Measurements from ENCODE around the gene TH. TPM values are rescaled to one million over a fixed set of nuclear protein-coding genes. Genes with fewer than 3 reads are reported as not detected.
A peak's percentile ranks its signal among the peaks of the same experiment; 100 is the strongest.

Gene TH
- polyA plus RNA-seq, 1 of the 3 experiments (the other 2 are of a cell fraction) = not detected

DNA sequence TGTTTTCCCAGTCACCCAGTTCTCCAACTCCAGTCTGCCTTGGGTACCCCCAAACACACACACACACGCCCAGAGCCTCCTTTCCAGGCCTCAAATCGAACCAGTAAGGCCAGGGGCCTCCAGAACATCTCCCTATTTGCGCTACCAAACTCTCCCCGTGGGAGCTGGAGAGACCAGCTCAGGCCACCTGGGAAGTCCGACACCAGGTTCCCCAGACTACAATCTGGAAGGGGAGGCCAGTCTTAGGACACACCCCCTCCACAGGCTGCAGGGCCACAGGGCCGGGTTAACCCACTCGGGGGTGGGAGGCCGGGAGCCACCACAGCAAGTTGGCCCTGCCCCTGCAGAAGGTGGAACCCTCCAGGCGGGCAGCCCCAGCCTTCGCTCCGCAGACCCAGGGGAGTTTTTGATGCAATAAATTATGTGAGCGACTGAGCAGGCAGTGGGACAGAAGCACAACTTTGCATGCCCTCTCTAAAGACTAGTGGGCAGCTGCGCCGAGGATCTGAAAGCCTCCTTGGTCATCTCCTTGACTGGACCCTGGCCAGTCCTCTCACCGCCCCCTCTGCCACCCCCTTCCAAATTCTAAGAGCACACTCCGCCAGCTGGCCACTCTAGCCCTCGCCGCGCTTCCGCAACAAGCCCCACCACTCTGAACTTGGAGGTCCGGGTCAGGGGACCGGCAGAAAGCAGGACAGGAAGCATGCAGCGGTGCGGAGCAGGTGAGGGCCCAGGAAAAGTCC lies 35.2 kb downstream of the TH start:
- H3K9me3 ChIP-seq = no peaks in the 10 kb centered on the region
- CTCF ChIA-PET = interaction anchor here (0.7 to 25.3 kb wide), 6 partner anchors 13 to 254 kb away, joined by 3 to 1098 read pairs (median 3); no protein-coding TSS in a partner anchor
- WGBS (ENCODE audit: low lambda C conversion rate) = 83% methylated on average over 12 of the region's 24 CpGs
- H3K79me2 ChIP-seq (ENCODE audit: insufficient read depth) = no peaks in the 10 kb centered on the region
- TF ChIP-seq, protein P1, sequence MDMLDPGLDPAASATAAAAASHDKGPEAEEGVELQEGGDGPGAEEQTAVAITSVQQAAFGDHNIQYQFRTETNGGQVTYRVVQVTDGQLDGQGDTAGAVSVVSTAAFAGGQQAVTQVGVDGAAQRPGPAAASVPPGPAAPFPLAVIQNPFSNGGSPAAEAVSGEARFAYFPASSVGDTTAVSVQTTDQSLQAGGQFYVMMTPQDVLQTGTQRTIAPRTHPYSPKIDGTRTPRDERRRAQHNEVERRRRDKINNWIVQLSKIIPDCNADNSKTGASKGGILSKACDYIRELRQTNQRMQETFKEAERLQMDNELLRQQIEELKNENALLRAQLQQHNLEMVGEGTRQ (IDR thresholded peaks at IDR 0.05; ENCODE audit: borderline replicate concordance, low read depth, low read length) = no peak
- TF ChIP-seq, protein P2, sequence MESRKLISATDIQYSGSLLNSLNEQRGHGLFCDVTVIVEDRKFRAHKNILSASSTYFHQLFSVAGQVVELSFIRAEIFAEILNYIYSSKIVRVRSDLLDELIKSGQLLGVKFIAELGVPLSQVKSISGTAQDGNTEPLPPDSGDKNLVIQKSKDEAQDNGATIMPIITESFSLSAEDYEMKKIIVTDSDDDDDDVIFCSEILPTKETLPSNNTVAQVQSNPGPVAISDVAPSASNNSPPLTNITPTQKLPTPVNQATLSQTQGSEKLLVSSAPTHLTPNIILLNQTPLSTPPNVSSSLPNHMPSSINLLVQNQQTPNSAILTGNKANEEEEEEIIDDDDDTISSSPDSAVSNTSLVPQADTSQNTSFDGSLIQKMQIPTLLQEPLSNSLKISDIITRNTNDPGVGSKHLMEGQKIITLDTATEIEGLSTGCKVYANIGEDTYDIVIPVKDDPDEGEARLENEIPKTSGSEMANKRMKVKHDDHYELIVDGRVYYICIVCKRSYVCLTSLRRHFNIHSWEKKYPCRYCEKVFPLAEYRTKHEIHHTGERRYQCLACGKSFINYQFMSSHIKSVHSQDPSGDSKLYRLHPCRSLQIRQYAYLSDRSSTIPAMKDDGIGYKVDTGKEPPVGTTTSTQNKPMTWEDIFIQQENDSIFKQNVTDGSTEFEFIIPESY (IDR thresholded peaks at IDR 0.05; ENCODE audit: borderline replicate concordance, low read depth) = no peak
- TF ChIP-seq, protein P3, sequence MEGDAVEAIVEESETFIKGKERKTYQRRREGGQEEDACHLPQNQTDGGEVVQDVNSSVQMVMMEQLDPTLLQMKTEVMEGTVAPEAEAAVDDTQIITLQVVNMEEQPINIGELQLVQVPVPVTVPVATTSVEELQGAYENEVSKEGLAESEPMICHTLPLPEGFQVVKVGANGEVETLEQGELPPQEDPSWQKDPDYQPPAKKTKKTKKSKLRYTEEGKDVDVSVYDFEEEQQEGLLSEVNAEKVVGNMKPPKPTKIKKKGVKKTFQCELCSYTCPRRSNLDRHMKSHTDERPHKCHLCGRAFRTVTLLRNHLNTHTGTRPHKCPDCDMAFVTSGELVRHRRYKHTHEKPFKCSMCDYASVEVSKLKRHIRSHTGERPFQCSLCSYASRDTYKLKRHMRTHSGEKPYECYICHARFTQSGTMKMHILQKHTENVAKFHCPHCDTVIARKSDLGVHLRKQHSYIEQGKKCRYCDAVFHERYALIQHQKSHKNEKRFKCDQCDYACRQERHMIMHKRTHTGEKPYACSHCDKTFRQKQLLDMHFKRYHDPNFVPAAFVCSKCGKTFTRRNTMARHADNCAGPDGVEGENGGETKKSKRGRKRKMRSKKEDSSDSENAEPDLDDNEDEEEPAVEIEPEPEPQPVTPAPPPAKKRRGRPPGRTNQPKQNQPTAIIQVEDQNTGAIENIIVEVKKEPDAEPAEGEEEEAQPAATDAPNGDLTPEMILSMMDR (IDR thresholded peaks at IDR 0.05) = no peak
- TF ChIP-seq NFIC (IDR thresholded peaks at IDR 0.05; ENCODE audit: borderline replicate concordance) (no peak), EZH2phosphoT487 (IDR thresholded peaks at IDR 0.05; ENCODE audit: borderline replicate concordance, low read depth) (no peak), GATA2 (CRISPR knock-in tag; IDR thresholded peaks at IDR 0.05) (no peak), RCOR1 (IDR thresholded peaks at IDR 0.05; ENCODE audit: low read length) (no peak), FOXM1 (IDR thresholded peaks at IDR 0.05; ENCODE audit: low read depth) (no peak), JUND (IDR thresholded peaks at IDR 0.05) (no peak), RFX5 (IDR thresholded peaks at IDR 0.05; ENCODE audit: low read length) (no peak), MXI1 (IDR thresholded peaks at IDR 0.05; ENCODE audit: low read depth, low read length) (no peak), RXRA (IDR thresholded peaks at IDR 0.05; ENCODE audit: borderline replicate concordance, low read depth) (no peak), NRF1 (IDR thresholded peaks at IDR 0.05; ENCODE audit: low read depth, low read length) (no peak), TEAD4 (IDR thresholded peaks at IDR 0.05; ENCODE audit: borderline replicate concordance, insufficient read depth) (no peak)
- TF ChIP-seq, protein P4, sequence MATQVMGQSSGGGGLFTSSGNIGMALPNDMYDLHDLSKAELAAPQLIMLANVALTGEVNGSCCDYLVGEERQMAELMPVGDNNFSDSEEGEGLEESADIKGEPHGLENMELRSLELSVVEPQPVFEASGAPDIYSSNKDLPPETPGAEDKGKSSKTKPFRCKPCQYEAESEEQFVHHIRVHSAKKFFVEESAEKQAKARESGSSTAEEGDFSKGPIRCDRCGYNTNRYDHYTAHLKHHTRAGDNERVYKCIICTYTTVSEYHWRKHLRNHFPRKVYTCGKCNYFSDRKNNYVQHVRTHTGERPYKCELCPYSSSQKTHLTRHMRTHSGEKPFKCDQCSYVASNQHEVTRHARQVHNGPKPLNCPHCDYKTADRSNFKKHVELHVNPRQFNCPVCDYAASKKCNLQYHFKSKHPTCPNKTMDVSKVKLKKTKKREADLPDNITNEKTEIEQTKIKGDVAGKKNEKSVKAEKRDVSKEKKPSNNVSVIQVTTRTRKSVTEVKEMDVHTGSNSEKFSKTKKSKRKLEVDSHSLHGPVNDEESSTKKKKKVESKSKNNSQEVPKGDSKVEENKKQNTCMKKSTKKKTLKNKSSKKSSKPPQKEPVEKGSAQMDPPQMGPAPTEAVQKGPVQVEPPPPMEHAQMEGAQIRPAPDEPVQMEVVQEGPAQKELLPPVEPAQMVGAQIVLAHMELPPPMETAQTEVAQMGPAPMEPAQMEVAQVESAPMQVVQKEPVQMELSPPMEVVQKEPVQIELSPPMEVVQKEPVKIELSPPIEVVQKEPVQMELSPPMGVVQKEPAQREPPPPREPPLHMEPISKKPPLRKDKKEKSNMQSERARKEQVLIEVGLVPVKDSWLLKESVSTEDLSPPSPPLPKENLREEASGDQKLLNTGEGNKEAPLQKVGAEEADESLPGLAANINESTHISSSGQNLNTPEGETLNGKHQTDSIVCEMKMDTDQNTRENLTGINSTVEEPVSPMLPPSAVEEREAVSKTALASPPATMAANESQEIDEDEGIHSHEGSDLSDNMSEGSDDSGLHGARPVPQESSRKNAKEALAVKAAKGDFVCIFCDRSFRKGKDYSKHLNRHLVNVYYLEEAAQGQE (IDR thresholded peaks at IDR 0.05; ENCODE audit: low read depth, low read length) = no peak
- TF ChIP-seq, protein P5, sequence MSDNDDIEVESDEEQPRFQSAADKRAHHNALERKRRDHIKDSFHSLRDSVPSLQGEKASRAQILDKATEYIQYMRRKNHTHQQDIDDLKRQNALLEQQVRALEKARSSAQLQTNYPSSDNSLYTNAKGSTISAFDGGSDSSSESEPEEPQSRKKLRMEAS (IDR thresholded peaks at IDR 0.05; ENCODE audit: low read depth) = no peak
- TF ChIP-seq, protein P6, sequence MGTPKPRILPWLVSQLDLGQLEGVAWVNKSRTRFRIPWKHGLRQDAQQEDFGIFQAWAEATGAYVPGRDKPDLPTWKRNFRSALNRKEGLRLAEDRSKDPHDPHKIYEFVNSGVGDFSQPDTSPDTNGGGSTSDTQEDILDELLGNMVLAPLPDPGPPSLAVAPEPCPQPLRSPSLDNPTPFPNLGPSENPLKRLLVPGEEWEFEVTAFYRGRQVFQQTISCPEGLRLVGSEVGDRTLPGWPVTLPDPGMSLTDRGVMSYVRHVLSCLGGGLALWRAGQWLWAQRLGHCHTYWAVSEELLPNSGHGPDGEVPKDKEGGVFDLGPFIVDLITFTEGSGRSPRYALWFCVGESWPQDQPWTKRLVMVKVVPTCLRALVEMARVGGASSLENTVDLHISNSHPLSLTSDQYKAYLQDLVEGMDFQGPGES (IDR thresholded peaks at IDR 0.05; ENCODE audit: low read depth, low read length) = no peak
- peaks cover 28% of the 10 kb centered on the region for H3K27me3 ChIP-seq (ENCODE audit: insufficient read depth)
- no peak overlapping the region for H2AFZ ChIP-seq (ENCODE audit: low read depth)
- no peak overlapping the region for H3K4me2 ChIP-seq
- H3K4me1 ChIP-seq (ENCODE audit: control insufficient read depth in 1 of 2, insufficient read depth in 2 of 2, low read depth in 1 of 2, low read length in 1 of 2) = peaks cover 0 to 17% of the 10 kb centered on the region in 2 experiments; a peak in 1 of 4 replicates
- no peak overlapping the region for H3K9ac ChIP-seq
- POLR2A ChIA-PET = interaction anchor here (0.6 to 1.9 kb wide), 5 partner anchors 9 to 99 kb away, joined by 3 to 6 read pairs (median 4); no protein-coding TSS in a partner anchor
- H3F3A ChIP-seq (replicated peaks; ENCODE audit: insufficient read depth) = no peaks in the 10 kb centered on the region
- no peaks in the 10 kb centered on the region for H3K9me2 ChIP-seq
- no peak for DNase-seq
- peak overlapping the region in 1 of 2 experiments; percentile 41; a peak in 1 of 4 replicates for H3K4me3 ChIP-seq (ENCODE audit: low read depth in 2 of 2, low read length in 1 of 2)
- H4K20me1 ChIP-seq (ENCODE audit: insufficient read depth) = no peaks in the 10 kb centered on the region
- H3K36me3 ChIP-seq (replicated peaks in 1 of 2; ENCODE audit: control insufficient read depth in 1 of 2, insufficient read depth in 2 of 2, low read length in 1 of 2) = no peaks in the 10 kb centered on the region
- H3K27ac ChIP-seq (ENCODE audit: low read depth in 2 of 2, low read length in 1 of 2) = no peak overlapping the region; a peak in 1 of 4 replicates
